Kidney tubule cell (primary cell): ENCODE measurements around the gene IFNA7.
A peak's percentile ranks its signal among the peaks of the same experiment; 100 is the strongest.
"Not testable (repeated sequence)": the region's sequence is repeated elsewhere in the genome, so short reads cannot be mapped to it uniquely, and the experiment has no call there.

Experiments used
- DNase-seq: peaks from one replicate; pipeline ENCODE4 v3.0.0-alpha.2; 2018; ENCODE audit warnings: low spot score

Gene IFNA7

DNA sequence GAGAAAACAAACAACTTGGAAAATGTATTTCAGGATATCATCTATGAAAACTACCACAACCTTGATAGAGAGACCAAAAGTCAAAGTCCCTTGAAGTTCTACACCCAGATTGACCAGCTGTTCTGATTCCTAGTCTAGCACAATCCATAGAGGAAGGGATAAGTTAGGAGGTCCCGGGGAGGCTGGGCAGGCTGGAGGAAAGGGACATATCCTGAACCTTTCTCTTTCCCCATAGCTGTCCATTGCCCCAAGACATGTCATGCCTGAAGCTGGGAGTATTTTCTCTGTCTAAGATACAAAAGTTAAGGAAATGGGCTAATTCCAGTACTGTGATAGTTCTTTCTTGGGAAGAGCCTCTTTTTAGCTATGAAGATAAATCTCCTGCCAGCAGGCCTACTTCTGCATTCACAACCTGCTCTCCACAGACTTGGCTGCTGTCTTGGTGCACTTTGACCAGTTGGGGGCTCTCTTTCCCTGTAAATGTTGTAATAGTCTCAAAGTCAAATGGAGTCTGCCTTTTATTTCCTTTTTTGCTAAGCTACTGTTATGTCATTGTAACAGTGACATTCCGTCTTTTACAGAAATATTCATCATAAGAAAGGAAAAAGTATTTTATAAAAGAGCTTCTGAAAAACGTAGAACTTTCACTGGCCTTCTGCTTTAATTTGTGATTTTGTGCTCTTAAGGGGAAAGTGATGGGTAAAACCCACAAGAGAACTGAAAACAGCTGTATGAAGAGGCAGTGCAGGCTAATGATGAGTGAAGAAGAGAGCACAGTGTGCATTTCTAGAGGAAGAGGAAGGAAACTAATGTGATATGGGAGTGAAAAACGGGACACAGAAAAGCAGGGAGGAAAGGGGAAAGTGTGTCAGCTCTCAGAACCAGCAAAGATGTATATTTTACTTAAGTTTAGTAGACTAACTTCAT lies 18.9 kb downstream of the IFNA7 start:
- peak; percentile 26 for DNase-seq

DNA sequence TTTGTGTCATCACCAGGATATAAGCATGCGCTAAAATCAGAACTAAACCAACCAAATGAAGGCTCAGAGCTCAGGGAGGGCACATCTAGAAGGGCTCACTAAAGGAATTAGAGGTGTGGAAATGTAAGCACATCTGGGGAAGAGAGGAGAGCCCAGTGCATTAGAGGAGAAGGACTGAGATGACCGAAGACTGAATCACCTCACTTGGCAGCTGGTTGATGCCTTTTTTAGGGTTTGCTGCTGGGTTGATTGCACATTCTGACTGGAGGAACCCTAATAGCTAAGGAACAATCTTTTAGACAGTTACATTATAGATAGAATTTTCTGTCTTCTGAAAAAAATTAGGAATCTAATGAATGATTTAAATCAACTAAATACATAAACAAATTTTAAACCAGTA lies 27.3 kb downstream of the IFNA7 start:
- DNase-seq = no peak

DNA sequence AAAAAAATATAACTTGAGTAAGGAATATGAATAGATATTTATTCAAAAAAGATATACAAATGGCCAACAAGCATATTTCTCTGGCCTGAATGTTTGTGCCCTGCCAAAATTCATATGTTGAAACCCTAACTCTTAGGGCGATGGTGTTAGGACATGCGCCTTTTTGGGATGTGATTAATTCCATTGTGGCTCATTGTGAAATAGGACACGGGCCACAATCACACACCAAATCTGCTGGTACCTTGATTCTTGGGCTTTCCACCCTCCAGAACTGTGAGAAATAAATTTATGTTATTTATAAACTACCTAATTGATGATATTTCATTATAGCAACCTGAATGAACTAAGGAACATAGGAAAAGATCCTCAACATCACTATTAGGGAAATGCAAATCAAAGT lies 29.8 kb downstream of the IFNA7 start:
- no peak for DNase-seq

DNA sequence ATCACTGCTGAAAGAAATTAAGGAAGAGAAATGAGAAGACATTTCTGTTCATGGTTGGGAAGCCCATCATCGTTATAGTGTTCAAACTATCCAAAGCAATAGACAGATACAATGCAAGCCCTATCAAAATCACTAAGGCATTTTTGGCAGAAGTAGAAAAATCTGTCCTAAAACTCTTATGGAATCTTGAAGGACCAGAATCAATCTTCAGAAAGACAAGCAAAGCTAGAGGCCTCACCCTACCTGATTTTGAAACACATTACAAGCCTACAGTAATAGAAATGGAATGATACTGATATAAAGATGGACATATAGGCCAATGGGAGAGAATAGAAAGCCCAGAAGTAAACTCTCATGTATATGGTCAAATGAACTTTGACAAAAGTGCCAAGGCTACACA lies 30.7 kb downstream of the IFNA7 start:
- no peak for DNase-seq

DNA sequence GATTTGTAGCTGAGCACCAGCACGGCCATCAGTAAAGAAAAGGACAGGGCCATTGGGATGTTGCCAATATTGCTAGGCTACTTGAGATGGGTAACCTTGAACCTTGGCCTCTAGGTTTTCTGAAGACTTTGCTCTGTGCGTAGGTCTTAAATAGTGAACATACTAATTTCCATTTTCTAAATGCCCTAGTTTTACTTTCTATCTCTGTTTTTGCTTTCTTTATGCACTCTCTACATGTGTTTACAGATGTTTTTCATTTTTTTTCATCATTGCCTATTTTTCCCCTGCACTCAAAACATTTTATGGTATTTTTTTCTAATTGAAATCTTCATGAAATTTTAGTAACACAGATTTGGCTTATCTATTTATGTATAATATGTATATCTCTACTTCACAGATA lies 35.4 kb downstream of the IFNA7 start, which contains the start of gene IFNA21:
Gene IFNA21 (minus strand): TSS at position 101 of the 400 bp plus-strand sequence. CDS start 48 bp downstream, at position 53.
- DNase-seq = not testable (repeated sequence)

DNA sequence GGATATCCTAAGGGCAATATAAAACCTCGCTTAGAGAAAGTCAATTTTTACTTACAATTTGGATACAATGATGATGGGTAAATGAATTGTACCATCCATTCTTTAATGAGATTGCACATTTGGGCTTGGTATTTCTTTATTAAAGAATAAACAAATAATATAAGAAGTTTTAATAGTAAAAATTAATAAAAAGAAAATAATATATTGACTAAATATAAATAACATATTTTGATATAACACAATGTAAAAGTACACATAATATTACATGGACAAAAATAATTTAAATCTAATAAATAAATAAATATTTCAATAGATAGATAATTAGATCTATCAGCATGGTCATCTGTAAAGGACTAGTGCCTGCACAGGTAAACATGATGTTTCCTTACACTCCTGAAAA lies 36.5 kb downstream of the IFNA7 start:
- no peak for DNase-seq

DNA sequence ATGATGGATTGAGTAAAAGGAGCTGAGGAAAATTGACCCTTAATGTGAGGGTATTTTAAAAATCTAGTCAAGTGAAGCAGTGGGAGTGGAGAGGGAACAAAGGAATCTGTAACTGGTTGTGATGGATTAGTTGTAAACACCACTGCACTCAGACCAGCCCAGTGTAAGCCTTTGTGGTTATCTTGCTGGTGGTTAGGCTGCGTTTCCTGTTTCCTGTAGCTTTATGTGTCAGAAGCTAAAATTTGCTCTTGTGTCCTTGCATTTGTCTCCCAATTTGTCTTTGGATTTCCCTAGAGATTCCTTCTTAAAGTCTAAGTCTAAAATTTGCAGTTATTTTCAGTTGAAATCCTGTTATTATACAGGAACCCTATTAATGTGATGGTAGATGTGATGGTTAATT lies 41.8 kb downstream of the IFNA7 start:
- peak; percentile 34 for DNase-seq

DNA sequence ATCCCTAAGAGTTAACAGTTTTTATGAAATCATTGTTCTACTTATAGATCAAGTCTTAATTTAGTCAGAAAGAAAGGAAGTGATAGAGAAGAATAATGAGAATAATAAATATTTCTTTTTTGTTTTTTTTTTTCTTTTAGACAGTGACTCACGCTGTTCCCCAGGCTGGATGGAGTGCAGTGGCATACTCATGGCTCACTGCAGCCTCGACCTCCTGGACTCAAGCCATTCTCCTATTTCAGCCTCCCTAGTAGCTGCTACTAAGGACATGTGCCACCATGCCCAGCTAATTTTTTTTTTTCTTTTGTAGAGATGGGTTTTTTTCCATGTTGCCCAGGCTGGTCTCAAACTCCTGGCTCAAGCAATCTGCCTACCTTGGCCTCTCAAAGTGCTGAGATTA lies 46.5 kb downstream of the IFNA7 start:
- peak; percentile 16 for DNase-seq

DNA sequence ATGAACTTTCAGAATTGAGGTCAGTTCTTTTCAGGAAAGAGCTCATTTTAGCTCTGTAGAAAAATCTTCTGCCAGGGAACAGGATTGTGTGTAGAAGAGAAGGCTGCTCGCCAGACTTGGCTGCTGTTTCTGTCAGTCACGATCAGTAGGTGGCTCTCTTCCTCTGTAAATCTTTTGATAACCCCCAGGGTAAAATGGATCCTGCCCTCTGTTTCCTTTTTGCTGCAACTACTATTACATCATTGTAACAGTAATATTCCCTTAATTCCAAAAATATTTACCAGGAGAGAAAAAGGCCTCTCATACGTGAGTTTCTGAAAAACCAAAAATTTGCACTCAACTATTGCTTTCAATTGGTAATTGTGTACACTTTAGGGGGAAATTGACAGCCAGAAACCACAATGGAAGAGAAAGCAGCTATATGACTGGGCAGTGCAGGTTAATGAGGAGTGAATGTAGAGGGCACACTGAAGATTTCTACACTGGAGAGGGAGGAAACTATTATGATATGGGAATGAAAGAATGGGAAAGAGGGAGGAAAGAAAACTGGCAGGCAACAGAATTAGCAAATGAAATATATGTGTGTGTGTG lies 47.9 kb downstream of the IFNA7 start:
- DNase-seq = peak; percentile 49

DNA sequence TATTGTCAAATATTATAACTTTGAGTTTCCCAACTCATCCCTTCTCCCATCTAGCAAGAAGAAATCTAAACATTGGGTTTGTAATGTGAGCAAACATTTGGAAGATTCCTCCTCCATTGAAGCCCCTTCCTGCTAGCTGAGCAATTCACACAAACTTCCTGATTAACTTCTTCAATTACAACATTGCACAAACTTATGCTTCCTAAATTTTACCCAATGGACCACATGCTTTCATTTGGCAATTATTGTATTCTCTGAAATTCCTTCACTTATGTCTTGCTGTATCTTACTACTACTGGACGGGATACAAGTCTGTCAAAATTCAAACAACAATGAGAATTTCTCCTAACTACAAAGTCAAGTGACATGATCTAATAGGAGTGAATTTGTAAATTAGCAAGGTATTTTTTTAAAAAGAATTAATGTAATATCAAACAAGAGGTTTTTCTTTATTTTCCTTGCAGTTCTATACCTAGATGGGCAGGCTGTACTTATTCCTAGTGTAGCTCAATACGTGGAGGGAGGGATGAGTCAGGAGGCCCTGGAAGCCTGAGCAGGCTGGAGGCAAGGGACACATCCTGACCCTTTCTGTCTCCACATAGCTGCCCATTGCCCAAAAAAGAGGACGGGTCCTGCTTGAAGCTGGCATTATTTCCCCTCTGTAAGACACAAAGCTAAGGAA lies 48.5 kb downstream of the IFNA7 start:
- DNase-seq = peak; percentile 38
